SKM-1 (cell line): Measurements from ENCODE around the gene PCCB.
"Not testable (repeated sequence)": the region's sequence is repeated elsewhere in the genome, so short reads cannot be mapped to it uniquely, and the experiment has no call there.

Source experiments
- DNase-seq: peaks from one replicate; lab custom pipeline; 2025; ENCODE audit not compliant: unreplicated experiment; lab: John Stamatoyannopoulos, UW

Gene PCCB

GRCh38 chr3:136250059-136250902, at the start of gene PCCB:
Gene PCCB, plus strand, starts transcription at chr3:136250340. Its CDS starts 36 bp downstream, at chr3:136250376.
- peak; percentile 81 for DNase-seq

DNA sequence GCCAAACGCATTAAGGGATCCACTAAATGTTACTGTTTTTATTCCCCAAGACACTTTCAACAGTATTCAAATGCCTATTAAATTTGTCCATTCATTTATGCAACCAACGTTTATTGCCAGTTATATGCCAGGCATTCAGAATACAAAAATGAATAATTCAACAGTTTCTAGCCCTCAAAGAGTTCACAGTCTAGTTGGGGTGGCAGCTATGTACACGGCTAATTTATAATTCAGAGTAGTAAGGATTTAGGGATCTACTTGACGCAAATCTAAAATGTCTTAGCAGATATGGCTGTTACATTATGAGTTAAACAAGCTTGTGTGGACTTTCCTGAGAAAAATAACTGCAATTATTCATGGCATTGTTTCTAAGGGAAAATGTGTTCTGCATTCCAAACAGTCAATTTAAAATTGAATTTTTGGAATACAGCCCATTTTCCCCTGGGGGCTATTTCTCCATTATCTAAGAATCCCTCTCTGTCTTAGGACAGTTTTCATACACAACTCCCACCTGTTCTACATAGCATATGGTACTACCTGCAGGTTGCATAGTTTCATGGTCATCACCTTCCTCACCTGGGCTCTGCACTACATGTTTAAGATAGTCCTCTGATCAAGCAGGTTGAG, 42.5 kb upstream of the PCCB start:
- DNase-seq = no peak

DNA sequence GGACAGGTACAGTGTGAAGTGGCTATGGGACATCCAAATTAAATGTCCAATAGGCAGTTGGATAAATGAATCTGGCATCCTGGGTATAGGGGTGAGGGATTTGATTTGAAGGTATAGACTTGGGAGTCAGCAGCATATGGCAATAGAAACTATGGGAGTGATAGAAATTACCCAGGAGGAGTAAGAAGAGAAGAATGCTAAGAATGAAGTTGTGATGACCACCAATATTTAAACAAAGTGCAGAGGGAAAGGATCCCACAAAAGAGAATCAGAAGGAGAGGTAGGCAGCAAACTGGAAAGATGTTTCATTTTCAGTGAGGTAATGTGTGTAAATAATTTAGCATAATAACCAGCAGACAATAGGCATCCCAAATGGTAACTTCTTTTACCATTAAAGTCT, 40.2 kb upstream of the PCCB start:
- DNase-seq = no peak

GRCh38 chr3:136211547-136211946, 38.6 kb upstream of the PCCB start:
- DNase-seq = no peak

GRCh38 chr3:136222746-136223145, 27.4 kb upstream of the PCCB start:
- not testable (repeated sequence) for DNase-seq

DNA sequence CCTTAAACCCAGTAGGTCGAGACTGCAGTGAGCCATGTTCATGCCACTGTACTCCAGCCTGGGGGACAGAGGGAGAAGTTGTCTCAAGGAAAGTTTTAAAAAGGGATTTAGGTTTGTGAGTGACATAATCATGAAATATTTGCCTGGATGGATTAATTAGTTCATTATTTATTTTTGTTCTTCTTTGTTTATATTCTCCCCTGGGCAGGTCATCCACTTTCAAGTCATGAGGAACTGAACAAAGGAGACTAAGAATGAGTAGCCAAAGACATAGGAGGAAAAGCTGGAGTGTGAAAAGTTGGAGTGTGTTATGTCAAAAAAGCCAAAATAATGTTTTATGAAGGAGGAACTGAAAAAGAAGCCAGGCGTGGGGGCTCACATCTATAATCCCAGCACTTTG, 17.7 kb upstream of the PCCB start:
- no peak for DNase-seq

DNA sequence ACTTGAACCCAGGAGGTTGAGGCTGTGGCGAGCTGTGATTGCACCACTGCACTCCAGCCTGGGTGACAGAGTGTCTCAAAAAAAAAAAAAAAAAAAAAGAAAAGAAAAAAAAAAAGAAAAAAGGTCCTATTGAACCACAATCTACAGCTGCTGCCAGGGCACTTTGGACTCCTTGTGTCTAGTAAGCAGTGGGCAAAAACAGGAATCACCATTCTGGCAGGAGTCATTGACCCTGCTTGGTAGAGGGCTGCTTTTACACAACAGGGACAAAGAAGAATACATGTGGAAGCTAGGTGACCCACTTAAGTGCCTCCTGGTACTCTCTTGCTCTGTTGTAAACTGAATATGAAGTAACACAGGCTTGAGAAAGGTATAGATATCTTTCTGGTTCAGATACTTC, 14.6 kb upstream of the PCCB start:
- no peak for DNase-seq

DNA sequence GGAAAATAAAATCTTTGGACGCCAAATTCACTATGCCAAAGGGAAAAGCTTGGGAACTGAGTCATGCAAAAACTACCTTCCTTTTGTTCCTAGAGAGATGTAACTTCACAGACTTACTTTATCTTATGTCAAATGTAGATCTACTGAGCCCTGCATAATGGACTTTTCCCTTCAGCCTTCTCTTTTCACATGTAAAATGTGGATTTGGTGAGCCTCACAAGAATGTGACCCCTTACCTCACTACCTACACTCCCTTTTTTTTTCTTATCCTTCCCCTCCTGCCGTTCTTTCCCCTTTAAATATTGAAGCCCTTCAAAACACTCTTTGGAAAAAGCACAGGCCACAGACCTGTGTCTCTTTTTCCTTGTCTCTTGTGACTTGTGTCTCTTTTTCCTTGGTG, 14.0 kb upstream of the PCCB start:
- DNase-seq = no peak

GRCh38 chr3:136237103-136237502, 13.0 kb upstream of the PCCB start:
- DNase-seq = no peak

DNA sequence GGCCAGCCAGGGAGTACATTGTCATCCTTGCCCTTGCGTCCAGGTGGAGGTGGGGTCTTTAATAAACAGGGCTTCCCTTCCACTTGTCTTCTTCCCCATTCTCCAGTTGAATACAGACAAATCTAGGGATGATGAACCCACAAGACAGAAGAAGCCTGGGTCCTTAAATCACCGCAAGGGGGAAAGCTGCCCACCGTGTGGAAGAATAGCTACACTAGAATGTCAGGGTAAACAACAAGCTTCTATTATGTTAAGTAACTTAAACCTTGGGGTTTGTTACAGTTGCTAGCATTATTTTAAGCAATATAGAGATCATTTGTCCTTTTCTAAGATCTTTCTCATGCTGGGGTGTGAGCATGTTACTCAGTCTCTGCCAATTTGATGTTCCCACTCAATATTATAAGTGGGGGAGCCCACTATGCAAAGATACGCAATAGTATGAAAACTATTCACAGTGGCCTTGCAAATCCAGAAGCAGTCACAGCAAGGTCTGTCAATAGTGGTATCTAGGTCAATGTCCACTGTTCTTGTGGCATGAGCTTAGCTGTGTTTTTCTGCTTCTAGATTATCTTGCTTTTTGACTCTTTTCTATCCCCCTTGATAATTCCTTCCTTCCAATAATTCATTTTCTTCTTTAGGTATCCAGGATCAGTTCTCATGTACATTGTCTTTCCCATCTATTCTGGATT, 12.0 kb upstream of the PCCB start:
- DNase-seq = no peak

GRCh38 chr3:136239094-136239493, 11.0 kb upstream of the PCCB start:
- DNase-seq = no peak

DNA sequence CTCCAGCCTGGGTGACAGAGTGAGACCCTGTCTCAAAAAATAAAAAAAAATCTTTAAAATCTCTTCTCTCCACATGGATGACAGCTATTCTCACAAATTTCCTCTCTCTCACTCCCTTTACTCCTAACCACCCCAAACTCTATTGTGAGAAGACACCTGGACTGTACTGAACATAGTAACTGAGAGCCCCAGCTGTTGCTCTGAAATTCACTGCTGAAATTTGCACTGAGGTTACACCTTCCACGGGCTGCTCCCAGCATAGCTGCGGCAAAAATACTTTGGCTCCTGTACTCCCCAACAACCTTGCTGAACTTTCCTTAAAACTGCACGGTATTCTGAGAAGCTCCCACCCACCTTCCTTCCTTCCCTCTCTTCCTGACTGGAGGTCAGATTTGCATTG, 4.4 kb upstream of the PCCB start:
- DNase-seq = no peak

DNA sequence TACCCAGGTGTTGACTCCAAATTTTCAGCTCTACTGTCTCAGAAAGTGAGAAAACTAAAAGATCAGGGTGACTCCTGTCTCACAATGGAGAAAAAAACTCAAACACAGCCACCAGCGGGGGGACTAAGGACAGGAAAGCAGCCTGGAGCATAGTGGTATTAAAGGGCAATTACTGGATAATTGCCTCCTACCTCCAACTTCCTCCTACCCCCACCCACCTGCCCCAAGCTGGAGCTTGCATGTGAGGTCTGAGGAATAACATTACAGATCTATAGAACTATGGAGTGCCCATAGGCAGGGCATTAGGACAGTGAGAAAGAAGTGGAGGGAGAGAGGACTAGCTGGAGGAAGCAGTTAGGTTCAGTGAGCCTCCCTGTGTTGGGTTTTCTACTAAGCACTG, 2.7 kb upstream of the PCCB start:
- no peak for DNase-seq

- DNase-seq = no peak
Measured at GRCh38 chr3:136247855-136248590, 2.1 kb upstream of the PCCB start.

GRCh38 chr3:136249091-136249490, 1.0 kb upstream of the PCCB start:
- DNase-seq = no peak

GRCh38 chr3:136249593-136249992, 547 bp upstream of the PCCB start:
- no peak for DNase-seq

DNA sequence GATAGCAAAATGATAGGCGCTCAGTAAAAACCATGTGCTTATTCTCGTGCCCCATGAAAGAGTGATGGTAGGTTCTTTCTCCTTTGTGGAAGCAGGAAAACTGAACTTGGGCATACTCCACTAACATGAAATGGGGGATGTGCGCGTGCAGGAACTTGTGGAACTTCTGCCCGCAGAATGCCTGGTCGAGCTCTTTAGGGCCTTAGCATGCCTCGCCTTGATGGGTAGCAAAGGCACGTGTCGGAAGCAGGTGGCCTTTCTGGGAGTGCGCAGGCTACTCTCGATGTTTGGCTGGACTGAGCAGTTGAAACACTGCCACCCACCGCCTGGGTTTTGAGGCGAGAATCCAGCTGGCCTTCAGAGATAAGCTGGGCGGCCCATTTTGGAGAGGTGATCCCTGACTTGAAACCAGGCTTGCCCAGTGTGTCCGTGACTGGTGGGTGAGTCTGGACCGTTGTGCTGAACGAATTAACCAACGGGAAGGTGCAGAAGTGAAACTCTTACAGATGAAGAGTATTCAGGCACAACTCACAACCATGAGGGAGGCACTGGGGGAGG, 842 bp downstream of the PCCB start:
- DNase-seq = no peak

GRCh38 chr3:136251511-136251910, 1.4 kb downstream of the PCCB start:
- no peak for DNase-seq

- no peak for DNase-seq
Measured at GRCh38 chr3:136255672-136256406, 5.7 kb downstream of the PCCB start.

GRCh38 chr3:136258199-136258598, 8.1 kb downstream of the PCCB start:
- no peak for DNase-seq
